K562 (cell line): ENCODE measurements around the gene TAF4. TPM values are rescaled to one million over a fixed set of nuclear protein-coding genes. Genes with fewer than 3 reads are reported as not detected.
A peak's percentile ranks its signal among the peaks of the same experiment; 100 is the strongest.

Experiments
- ATAC-seq: fragments of 200-7000 bp; cut with Tn5 transposase; 3 replicates; pipeline ENCODE4 v1.9.1; 2020; ENCODE audit warnings: moderate library complexity
- BruUV-seq: library from RNA; stranded (reverse); fragments of 400-500 nt; replicated peaks from 2 replicates; lab custom pipeline; 2021; lab: Mats Ljungman, UMichigan
- CTCF ChIA-PET: fragments of 300-600 bp; formaldehyde crosslinking; extraction: SDS; loops from one replicate; lab custom pipeline; 2021; ENCODE audit warnings: low intra/inter-chr PET ratio; lab: Yijun Ruan, JAX
- POLR2A ChIA-PET: fragments of 300-600, 350-650 bp; sonication (Branson Sonifier 250); formaldehyde crosslinking; extraction: SDS; loops from one replicate; lab custom pipeline; 2021; ENCODE audit warnings: antibody characterized with exemption, inconsistent platforms; lab: Yijun Ruan, JAX
- DNase-seq, 4 experiments: peaks; one replicate each; pipeline versions ENCODE4 v3.0.0 to v3.0.0-alpha.2; 2011 to 2018; ENCODE audit warnings: low spot score in 3 of 4, mixed read lengths in 3 of 4; ENCODE audit errors: extremely low read depth in 1 of 4
- FAIRE-seq: peaks from 2 replicates; lab custom pipeline; 2011; peaks lifted over from hg19 to GRCh38; lab: Jason Lieb, UNC
- H2AFZ ChIP-seq: 2 replicates; pipeline ENCODE4 v1.6.0; 2011; ENCODE audit warnings: low read depth, low read length, control low read depth, inconsistent platforms
- H3K27ac ChIP-seq: fragments of 200-600 bp; 3 replicates; pipeline ENCODE4 v1.8.0; 2011; ENCODE audit warnings: low read depth, mild to moderate bottlenecking, control low read depth, inconsistent platforms, low read length, moderate library complexity, mixed read lengths; ENCODE audit errors: extremely low read depth
- H3K27me3 ChIP-seq, 2 experiments: fragments of 300-600 bp in 1 of 2; 2 replicates in 1 of 2; 3 replicates in 1 of 2; pipeline versions ENCODE4 v1.6.0 to v1.8.0; 2011; ENCODE audit warnings: inconsistent platforms in 2 of 2, low read length in 2 of 2, mild to moderate bottlenecking in 1 of 2, mixed read lengths in 1 of 2, moderate library complexity in 1 of 2; ENCODE audit not compliant: control insufficient read depth in 2 of 2, insufficient read depth in 2 of 2
- H3K36me3 ChIP-seq: fragments of 300-600 bp; 3 replicates; pipeline ENCODE4 v1.8.0; 2011; ENCODE audit warnings: mild to moderate bottlenecking, low read length, inconsistent platforms; ENCODE audit not compliant: control insufficient read depth, insufficient read depth
- H3K4me1 ChIP-seq, 2 experiments: fragments of 200-600 bp in 1 of 2; replicated peaks in 1 of 2; 2 replicates in 1 of 2; 3 replicates in 1 of 2; pipeline versions ENCODE4 v1.5.1 to v1.8.0; 2011; ENCODE audit warnings: inconsistent platforms in 2 of 2, low read length in 2 of 2, mild to moderate bottlenecking in 1 of 2, mixed read lengths in 1 of 2, moderate library complexity in 1 of 2; ENCODE audit not compliant: control insufficient read depth in 2 of 2, insufficient read depth in 2 of 2
- H3K4me2 ChIP-seq: 2 replicates; pipeline ENCODE4 v1.6.1; 2011; ENCODE audit warnings: low read length, control low read depth, inconsistent platforms, mixed read lengths; ENCODE audit not compliant: insufficient read depth
- H3K4me3 ChIP-seq: fragments of 200-600 bp; sonication (generic), shearing (Covaris generic); 2 replicates; pipeline ENCODE4 v1.5.1; 2016; ENCODE audit warnings: control low read depth, inconsistent platforms
- H3K79me2 ChIP-seq: fragments of 200-600 bp; 3 replicates; pipeline ENCODE4 v1.8.0; 2011; ENCODE audit warnings: low read length, inconsistent platforms; ENCODE audit not compliant: control insufficient read depth, insufficient read depth
- H3K9ac ChIP-seq, 2 experiments: 2 replicates each; pipeline versions ENCODE4 v1.6.0 to v1.6.1; 2011; ENCODE audit warnings: low read depth in 2 of 2, low read length in 2 of 2, control low read depth in 1 of 2, inconsistent platforms in 1 of 2, mild to moderate bottlenecking in 1 of 2, mixed read lengths in 1 of 2; ENCODE audit not compliant: insufficient read depth in 1 of 2
- H3K9me1 ChIP-seq: one replicate; pipeline ENCODE4 v1.6.0; 2011; ENCODE audit warnings: inconsistent platforms, mild to moderate bottlenecking, low read length, moderate library complexity; ENCODE audit not compliant: control insufficient read depth, insufficient read depth
- H3K9me3 ChIP-seq: replicated peaks from 2 replicates; pipeline ENCODE4 v1.5.1; 2011; ENCODE audit warnings: low read depth, low read length, inconsistent platforms; ENCODE audit not compliant: control insufficient read depth, insufficient read depth
- H4K20me1 ChIP-seq: replicated peaks from 2 replicates; pipeline ENCODE4 v1.6.1; 2011; ENCODE audit warnings: low read length, inconsistent platforms, mixed read lengths; ENCODE audit not compliant: control insufficient read depth, insufficient read depth
- BMI1 ChIP-seq: fragments of 150-350 bp; IDR thresholded peaks from 2 replicates; pipeline ENCODE4 v1.6.1; 2014; ENCODE audit warnings: low read length
- CBFB ChIP-seq: sonication (generic); formaldehyde crosslinking; IDR thresholded peaks from 2 replicates; pipeline ENCODE4 v1.4.0; 2020; ENCODE audit warnings: mild to moderate bottlenecking, missing genetic modification reagents
- CREB5 ChIP-seq: fragments of 250-450 bp; sonication (Bioruptor Pico); IDR thresholded peaks from 2 replicates; pipeline ENCODE4 v1.5.0; 2020; ENCODE audit warnings: mild to moderate bottlenecking
- ETV1 ChIP-seq: fragments of 450-650 bp; conservative IDR thresholded peaks from 2 replicates; pipeline ENCODE4 v1.6.1; 2016; ENCODE audit warnings: missing genetic modification characterization, control low read depth, low read depth, missing compliant biosample characterization
- MECOM ChIP-seq: fragments of 250-450 bp; sonication (Bioruptor Pico); IDR thresholded peaks from 2 replicates; pipeline ENCODE4 v1.8.0; 2022; ENCODE audit warnings: inconsistent platforms
- TAF1 ChIP-seq: IDR thresholded peaks from 2 replicates; pipeline ENCODE4 v1.6.1; 2011; ENCODE audit warnings: mild to moderate bottlenecking, low read length, moderate library complexity; ENCODE audit not compliant: insufficient read depth, control insufficient read depth, severe bottlenecking; ENCODE audit errors: extremely low read depth
- ZNF695 ChIP-seq: fragments of 450-650 bp; formaldehyde crosslinking; IDR thresholded peaks from 2 replicates; pipeline ENCODE4 v1.4.0; 2020; ENCODE audit warnings: mild to moderate bottlenecking, moderate library complexity
- WGBS: fragments of 100-300 bp; shearing (Covaris generic); methylation state at CpG from one replicate; pipeline ENCODE4 v1.1.6; 2016; ENCODE audit warnings: low coverage, mixed read lengths; ENCODE audit not compliant: insufficient coverage; ENCODE audit errors: missing lambda C conversion rate; 5-methylcytosine and 5-hydroxymethylcytosine counted together
- in situ Hi-C: fragments of 300-500 bp; cut with MboI; formaldehyde crosslinking; loops from 4 replicates; pipeline ENCODE4 v1.15.0; 2018; ENCODE audit warnings: inconsistent platforms, mixed read lengths
- intact Hi-C: fragments of 100-400 bp; cut with micrococcal nuclease; formaldehyde crosslinking; loops from 2 replicates; pipeline ENCODE4 v1.14.2; 2022
- polyA plus RNA-seq, 8 experiments: library from polyadenylated mRNA; depleted of rRNA in 4 of 8; stranded (reverse) in 5 of 8; unstranded in 3 of 8; fragments of >200 nt; fragmentation: Nextera tagmentation in 2 of 8; fragmentation: Illumina TruSeq in 1 of 8; extraction: Ambion mirVana in 2 of 8; extraction: Trizol in 1 of 8; gene quantifications; 2 replicates each; pipeline versions ENCODE4 v1.2.1 to v1.2.3, GENCODE V29; 2011 to 2014; ENCODE audit warnings: inconsistent platforms in 1 of 8, missing spikeins in 1 of 8
- total RNA-seq, 7 experiments: library from RNA; depleted of rRNA in 6 of 7; stranded (reverse); fragments of >200 nt in 6 of 7; fragmentation: Illumina TruSeq in 2 of 7; extraction: Trizol in 2 of 7; gene quantifications; 2 replicates each; pipeline versions ENCODE4 v1.2.1 to v1.2.3, GENCODE V29; 2011 to 2021; ENCODE audit warnings: low replicate concordance in 1 of 7
- TF ChIP-seq, protein P1 (sequence below): fragments of 450-650 bp; IDR thresholded peaks from 2 replicates; pipeline ENCODE4 v1.6.1; 2014; ENCODE audit warnings: low read depth, mild to moderate bottlenecking, moderate library complexity, borderline replicate concordance
- TF ChIP-seq, protein P2 (sequence below): sonication (generic); formaldehyde crosslinking; IDR thresholded peaks from 2 replicates; pipeline ENCODE4 v1.8.0; 2022; ENCODE audit warnings: mild to moderate bottlenecking, low read depth, missing genetic modification reagents
- TF ChIP-seq, protein P3 (sequence below): fragments of 450-650 bp; formaldehyde crosslinking; IDR thresholded peaks from 2 replicates; pipeline ENCODE4 v1.4.0; 2020; ENCODE audit warnings: mild to moderate bottlenecking, moderate library complexity

Gene TAF4
- total and polyA plus RNA-seq, 9 of the 15 experiments (the other 6 are each of a cell fraction or from before 2014, with no cell fraction given), result 0.44 to 28.3 (median 5.6) TPM

DNA sequence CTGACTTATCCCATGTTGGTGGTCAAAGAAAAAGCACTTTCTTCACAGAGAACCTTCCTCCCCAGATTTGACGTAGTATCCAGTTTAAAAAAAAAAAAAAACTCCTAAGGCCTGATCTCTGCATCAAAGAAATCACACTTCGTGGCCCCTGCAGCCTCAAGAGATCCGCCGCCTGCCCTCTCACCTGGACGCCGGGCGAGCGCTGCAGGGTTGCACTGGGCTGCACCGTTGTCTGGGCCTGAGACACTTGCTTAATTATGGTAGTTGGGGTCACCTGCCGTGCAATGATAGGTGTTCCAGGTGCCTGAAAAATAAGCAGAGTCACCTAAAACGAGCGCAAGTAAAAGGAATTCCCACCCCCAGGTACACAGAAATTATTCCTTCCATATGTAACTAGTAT, 53.0 kb downstream of the TAF4 start (continued):
- TF ChIP-seq TAF1, result no peak

DNA sequence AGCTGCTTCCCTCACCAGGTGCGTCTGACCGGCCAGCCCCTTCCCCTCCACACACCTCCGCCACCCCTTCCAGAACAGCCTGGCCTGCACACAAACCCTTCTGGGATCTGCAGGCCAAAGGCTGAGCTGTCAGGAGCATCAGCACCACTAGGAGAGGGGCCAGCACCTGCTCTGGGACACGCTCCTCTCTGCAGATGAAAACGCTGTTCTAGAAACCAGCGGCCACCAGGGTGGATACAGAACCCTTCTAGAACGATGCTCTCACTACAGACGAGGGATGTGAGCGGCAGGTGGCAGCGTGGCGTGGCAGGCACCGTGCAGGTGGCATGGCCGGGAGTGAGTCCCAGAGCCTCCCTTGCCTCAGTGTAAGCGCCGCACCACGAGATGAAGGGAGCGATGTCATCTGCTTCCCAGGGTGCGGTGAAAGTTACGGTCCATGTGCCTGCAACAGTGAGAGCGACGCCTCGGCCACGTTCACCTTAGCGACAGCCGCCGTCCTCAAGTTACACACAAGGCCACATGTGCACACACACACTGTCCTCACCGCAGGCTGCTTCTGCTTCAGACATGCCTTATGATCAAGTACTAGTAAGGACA, 53.6 kb downstream of the TAF4 start:
- in situ Hi-C loops (no loop called here), intact Hi-C loops (loop anchor here (5.0 kb wide), 2 partner anchors 130 to 145 kb away; partner anchors contain the start of genes PSMA7 and SS18L1)
- peaks cover 9% of the 10 kb centered on the region; the same call in 1 of the 2 replicates for H4K20me1 ChIP-seq
- H3K4me1 ChIP-seq, result peaks cover 0 to 19% of the 10 kb centered on the region in 2 experiments; a peak in 2 of 5 replicates
- POLR2A ChIA-PET, result interaction anchor here (0.6 to 1.4 kb wide), 8 partner anchors 11 to 515 kb away, joined by 3 to 7 read pairs (median 4); no protein-coding TSS in a partner anchor
- ATAC-seq (no peak), DNase-seq (no peak), FAIRE-seq (no peak)
- 95% methylated on average over 26 of the region's 27 CpGs for WGBS
- CTCF ChIA-PET, result interaction anchor here (0.9 to 1.9 kb wide), 3 partner anchors 145 to 796 kb away, joined by 3 to 12 read pairs (median 3); no protein-coding TSS in a partner anchor
- H3K79me2 ChIP-seq, result peaks cover 28% of the 10 kb centered on the region
- no peak overlapping the region for H3K4me3 ChIP-seq
- H3K36me3 ChIP-seq, result peaks cover 67% of the 10 kb centered on the region
- BruUV-seq, result no TSS peak
- H3K9ac ChIP-seq, result 0 out of 4 replicates have a peak overlapping the region, but pooled peaks of 1 of the 2 experiments have one; percentile 54
- no peak overlapping the region for H2AFZ ChIP-seq
- H3K4me2 ChIP-seq, result no peak overlapping the region
- TF ChIP-seq ZNF695 (no peak), BMI1 (no peak), CREB5 (no peak), ETV1 (tag) (no peak), MECOM (CRISPR knock-in tag) (no peak), CBFB (CRISPR knock-in tag) (no peak)
- TF ChIP-seq, protein P1, sequence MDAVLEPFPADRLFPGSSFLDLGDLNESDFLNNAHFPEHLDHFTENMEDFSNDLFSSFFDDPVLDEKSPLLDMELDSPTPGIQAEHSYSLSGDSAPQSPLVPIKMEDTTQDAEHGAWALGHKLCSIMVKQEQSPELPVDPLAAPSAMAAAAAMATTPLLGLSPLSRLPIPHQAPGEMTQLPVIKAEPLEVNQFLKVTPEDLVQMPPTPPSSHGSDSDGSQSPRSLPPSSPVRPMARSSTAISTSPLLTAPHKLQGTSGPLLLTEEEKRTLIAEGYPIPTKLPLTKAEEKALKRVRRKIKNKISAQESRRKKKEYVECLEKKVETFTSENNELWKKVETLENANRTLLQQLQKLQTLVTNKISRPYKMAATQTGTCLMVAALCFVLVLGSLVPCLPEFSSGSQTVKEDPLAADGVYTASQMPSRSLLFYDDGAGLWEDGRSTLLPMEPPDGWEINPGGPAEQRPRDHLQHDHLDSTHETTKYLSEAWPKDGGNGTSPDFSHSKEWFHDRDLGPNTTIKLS, result no peak
- TF ChIP-seq, protein P2, sequence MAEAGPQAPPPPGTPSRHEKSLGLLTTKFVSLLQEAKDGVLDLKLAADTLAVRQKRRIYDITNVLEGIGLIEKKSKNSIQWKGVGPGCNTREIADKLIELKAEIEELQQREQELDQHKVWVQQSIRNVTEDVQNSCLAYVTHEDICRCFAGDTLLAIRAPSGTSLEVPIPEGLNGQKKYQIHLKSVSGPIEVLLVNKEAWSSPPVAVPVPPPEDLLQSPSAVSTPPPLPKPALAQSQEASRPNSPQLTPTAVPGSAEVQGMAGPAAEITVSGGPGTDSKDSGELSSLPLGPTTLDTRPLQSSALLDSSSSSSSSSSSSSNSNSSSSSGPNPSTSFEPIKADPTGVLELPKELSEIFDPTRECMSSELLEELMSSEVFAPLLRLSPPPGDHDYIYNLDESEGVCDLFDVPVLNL (CRISPR knock-in tag), result no peak
- TF ChIP-seq, protein P3, sequence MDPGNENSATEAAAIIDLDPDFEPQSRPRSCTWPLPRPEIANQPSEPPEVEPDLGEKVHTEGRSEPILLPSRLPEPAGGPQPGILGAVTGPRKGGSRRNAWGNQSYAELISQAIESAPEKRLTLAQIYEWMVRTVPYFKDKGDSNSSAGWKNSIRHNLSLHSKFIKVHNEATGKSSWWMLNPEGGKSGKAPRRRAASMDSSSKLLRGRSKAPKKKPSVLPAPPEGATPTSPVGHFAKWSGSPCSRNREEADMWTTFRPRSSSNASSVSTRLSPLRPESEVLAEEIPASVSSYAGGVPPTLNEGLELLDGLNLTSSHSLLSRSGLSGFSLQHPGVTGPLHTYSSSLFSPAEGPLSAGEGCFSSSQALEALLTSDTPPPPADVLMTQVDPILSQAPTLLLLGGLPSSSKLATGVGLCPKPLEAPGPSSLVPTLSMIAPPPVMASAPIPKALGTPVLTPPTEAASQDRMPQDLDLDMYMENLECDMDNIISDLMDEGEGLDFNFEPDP, result no peak
- no peak overlapping the region for H3K27ac ChIP-seq
- H3K27me3 ChIP-seq, result no peaks in the 10 kb centered on the region
- no peaks in the 10 kb centered on the region for H3K9me3 ChIP-seq
- no peaks in the 10 kb centered on the region for H3K9me1 ChIP-seq
